A204.1 (cell line): ENCODE measurements around the gene TMEM165.

Experiments
- FAIRE-seq: peaks from 2 replicates; lab custom pipeline; 2012; peaks lifted over from hg19 to GRCh38; lab: Jason Lieb, UNC

The TMEM165 gene

DNA sequence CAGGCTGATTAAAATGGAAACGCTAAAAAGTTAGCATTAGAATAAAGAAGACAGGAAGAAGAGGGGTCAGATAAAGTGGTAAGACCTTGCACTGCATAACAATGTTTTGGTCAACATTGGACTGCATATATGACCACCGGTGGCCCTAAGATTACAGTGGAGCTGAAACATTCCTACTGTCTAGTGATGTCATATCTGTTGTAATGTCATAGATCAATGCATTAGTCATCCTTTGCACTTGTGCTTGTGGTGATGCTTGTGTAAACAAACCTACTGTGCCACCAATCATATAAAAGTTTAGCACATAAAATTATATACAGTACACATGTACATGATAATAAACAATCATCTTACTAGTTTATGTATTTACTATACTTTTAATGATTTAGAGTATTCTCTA is 73.0 kb downstream of the TMEM165 start:
- FAIRE-seq, result no peak

DNA sequence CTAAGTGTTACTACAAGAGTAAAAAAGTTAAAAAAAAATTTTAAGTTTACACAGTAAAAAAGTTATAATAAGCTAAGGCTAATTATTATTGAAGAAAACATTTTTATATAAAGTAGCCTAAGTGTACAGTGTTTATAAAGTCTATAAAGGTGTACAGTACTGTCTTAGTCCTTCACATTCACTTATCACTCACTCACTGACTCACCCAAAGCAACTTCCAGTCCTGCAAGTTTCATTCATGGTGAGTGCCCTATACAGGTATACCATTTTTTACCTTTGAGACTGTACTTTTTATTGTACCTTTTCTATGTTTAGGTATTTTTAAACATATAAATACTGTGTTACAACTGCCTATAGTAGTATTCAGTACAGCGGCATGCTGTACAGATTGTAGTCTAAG is 74.2 kb downstream of the TMEM165 start:
- no peak for FAIRE-seq
